ENCODE results near the gene SLC25A48.

DNA sequence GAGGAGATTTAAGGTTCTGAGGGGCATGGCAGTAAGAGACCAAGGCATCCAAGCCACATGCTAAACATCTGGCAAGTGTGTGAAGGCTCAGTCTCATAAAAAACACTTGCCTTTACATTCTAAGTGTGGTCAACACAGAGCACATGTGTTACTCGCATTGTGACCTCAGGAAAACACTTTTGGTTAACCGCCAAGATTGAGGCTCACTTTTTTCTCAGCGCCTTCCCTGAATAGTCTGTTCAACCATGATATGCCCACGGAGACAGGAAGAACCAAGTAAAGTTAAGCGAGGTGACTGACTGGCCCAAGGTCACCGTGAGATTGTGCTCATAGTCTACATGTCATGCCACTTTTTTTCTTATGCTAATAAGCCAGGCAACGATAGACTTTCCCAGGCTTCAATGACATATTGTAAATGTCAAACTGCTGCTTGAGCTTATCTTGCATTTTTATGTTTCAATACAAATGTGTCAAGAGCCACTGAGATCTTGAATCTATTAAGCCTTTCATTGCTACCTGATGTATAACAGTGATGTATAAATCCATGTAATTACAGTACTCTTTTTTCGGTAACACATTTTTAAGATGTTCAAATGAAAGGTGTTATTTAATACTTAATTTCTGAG, 82.3 kb downstream of the SLC25A48 start:
- TF ChIP-seq TAF1 (IDR thresholded peaks at IDR 0.05; ENCODE audit: borderline replicate concordance, low read depth, low read length) (no peak), POLR2A (IDR thresholded peaks at IDR 0.05; ENCODE audit: low read depth, low read length) (no peak), POLR2AphosphoS5 (IDR thresholded peaks at IDR 0.05; ENCODE audit: low read depth, low read length) (no peak)

All from GM12892 (cell line).